Measurements from ENCODE around the gene UCK1.

UCK1 gene

GRCh38 chr9:131492070-131492469, 39.0 kb downstream of the UCK1 start:
- no peak for DNase-seq

- no peak for DNase-seq
These were observed 39.9 kb downstream of the UCK1 start for GRCh38 chr9:131491001-131491710.

- DNase-seq, result no peak
These were observed 40.5 kb downstream of the UCK1 start for GRCh38 chr9:131490514-131490913.

- DNase-seq, result no peak
These were observed 43.4 kb downstream of the UCK1 start for GRCh38 chr9:131487621-131488031.

GRCh38 chr9:131487001-131487400, 44.1 kb downstream of the UCK1 start:
- no peak for DNase-seq

DNA sequence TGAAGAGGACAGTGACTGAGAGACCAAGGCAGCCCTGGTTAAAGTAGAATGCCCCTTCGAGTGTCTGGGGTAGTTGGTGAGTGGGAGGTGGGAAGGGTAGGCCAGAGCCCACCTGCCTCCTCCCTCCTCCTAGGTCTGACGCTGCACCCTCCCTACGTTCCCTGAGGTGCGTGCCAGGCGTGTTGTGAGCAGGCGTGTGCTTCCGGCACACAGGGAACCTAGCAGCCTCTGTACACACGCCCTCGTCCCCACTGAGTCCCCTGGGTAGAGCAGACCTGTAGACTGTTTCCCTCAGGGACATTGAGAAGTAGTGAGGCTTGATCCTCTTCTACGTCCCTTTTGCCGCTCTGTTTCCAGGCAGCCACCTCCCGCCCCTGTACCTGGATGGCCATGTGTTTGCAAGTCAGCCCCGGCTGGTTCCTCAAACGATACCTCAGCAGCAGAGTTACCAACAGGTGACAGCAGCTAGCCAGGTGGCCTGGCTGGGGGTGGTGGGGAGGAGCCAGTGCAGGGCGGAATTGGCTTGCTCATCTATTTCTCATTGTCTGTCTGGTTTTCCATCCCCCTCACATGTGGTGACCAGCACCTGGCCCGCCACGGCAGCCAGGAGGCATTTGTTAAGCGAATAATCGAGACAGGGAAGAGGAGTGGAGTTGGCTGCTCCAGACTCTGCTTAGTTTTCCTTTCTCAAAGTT, 45.2 kb downstream of the UCK1 start:
- DNase-seq, result no peak

- no peak for DNase-seq
These were observed 45.9 kb downstream of the UCK1 start for GRCh38 chr9:131485206-131485605.

- no peak for DNase-seq
These were observed 46.4 kb downstream of the UCK1 start for GRCh38 chr9:131484560-131485185.

DNA sequence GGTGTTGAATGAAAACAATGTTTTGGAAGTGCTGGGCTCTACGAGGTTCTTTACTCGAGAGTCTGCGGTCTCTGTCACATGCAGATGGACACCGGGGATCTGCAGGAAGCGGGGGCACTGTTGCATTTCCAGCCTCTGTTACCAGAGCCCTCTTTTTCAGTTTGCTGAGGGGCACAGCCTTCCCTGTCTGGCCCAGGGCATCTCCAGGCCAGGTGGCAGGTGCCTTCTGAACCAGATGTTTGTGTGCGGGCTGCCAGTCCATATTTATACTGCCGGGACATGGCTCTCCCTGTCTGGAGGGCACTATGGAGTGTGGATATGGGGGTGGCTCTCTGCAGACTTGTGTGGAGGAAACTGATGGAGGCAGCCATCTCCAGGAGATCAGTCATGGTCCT, 47.0 kb downstream of the UCK1 start:
- no peak for DNase-seq

DNA sequence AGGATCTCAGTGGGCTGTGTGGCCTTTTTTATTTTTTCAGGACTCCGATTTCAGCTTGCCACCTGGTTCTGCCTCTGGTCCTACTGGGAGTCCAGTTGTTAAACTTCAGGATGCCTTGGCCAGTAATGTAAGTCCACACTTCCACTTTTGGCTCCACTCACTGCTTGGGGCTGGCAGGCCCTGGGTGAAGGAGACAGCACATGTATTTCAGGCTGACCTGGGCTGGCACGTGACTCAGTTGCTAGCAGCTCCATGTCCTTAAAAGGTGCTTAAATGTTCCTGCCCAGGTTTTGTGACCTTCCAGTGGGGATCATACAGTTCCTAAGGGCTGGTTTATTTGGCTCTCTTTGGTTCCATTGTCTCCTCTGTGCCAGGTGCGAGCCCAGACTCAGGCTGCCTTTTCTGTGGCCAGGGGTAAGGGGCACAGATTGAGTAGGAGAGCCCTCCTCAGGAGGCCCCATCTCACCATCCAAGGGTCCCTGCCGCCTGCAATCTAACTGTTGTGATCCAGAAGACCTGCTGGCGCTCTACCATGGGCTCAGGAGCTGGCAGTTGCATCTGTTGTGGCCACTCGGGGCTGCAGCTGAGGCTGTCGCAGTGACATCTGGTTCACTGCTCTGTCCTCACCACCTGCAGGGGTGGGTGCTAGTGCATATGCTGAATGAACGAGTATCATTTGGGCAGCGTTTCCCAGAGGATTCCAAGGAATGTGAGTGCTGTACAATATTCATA, 47.6 kb downstream of the UCK1 start:
- no peak for DNase-seq

- DNase-seq, result no peak
These were observed 48.6 kb downstream of the UCK1 start for GRCh38 chr9:131482343-131483006.

GRCh38 chr9:131481441-131482342, 49.4 kb downstream of the UCK1 start:
- no peak for DNase-seq

GRCh38 chr9:131480258-131480657, 50.8 kb downstream of the UCK1 start:
- DNase-seq, result no peak

GRCh38 chr9:131478911-131479310, 52.2 kb downstream of the UCK1 start:
- no peak for DNase-seq

DNA sequence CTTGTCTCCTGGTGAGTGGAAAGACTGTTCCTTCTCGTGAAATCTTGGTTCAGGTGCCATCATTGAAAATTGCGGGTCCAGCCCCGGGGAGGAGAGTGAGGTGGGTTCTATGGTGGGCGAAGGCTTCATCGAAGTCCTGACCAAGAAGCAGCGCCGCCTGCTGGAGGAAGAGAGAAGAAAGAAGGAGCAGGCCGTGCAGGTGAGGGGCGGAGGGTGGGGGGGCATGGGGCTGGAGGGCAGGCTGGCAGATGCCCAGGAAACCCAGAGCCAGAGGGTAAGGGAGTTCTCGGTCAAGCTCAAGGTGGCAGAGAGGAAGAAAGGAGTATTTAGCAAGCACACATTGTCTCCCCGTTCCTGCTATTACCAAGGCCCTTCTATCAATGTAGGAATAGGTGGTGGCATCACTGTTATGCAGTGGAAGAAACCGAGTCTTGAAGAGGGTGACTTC, 52.6 kb downstream of the UCK1 start:
- DNase-seq, result peak; percentile 12

DNA sequence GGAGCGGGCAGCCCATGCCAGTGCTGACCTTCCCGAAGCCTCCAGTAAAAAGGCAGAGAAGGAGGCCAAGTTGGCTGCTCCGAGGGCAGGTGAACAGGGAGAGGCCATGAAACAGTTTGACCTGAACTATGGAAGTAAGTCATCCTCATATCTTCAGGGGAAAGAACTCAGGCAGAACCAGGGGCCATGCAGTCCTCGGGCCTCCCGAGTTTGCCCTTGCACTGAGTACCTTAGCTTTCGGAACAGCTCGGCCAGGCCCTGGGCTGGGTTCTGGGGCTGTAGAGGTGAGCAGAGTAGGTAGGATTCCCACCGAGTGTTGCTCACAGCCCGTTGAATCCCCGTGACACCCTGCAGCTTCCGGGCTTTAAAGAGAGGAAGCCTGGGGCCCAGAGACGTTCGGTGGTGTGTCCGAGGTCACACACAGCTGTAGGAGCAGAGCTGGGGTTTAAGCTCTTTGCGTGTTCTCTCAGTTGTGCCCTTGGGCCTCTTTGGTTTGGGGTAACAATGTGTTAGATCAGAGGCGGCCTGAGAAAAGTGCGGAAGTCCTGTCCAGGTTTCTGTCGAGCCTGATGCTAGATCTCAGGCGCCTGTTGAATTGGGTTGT, 53.1 kb downstream of the UCK1 start:
- no peak for DNase-seq

DNA sequence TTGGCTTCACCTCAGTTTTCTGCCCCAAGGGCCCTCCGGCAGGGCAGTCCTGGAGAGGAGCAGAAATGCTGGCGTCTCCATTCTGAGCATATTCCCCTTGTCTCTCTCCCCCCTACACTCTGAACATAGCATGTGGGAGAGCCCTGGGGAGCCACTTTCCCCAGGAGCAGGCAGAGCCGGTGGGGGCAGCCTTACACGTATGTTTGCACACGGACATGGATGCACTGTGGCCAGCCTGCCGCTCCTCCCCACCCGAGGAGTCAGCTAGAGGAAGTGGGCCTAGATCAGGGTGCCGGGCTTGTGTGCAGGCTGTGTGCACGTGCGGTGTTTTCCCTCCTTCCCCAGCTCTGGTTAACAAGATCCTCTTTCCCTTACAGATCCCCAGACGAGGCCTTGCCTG, 53.7 kb downstream of the UCK1 start:
- DNase-seq, result no peak

GRCh38 chr9:131476777-131477345, 54.2 kb downstream of the UCK1 start:
- DNase-seq, result no peak

DNA sequence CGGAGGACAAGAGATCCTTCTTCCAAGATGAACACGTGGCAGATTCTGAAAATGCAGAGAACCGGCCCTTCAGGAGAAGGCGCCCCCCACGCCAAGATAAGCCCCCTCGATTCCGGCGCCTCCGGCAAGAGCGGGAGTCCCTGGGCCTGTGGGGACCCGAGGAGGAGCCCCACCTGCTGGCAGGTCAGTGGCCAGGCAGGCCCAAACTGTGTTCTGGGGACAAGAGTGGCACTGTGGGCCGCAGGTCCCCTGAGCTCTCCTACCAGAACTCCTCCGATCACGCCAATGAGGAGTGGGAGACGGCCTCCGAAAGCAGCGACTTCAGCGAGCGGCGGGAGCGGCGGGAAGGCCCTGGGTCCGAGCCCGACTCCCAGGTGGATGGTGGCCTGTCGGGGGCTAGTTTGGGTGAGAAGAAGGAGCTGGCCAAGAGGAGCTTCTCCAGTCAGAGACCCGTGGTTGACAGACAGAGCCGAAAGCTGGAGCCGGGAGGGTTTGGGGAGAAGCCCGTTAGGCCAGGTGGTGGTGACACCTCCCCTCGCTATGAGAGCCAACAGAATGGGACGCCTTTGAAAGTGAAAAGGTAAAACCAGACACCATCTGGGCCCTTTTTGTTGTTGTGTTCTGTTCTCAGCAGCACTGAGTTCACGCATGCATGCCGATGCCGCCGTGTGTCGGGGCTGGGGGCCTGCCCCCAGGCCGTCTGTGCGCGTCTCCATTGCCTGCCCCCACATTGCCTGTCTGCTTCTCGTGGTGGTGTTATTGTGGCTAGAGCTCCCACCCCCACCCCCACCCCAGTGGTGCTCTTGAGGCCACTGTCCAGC, 54.9 kb downstream of the UCK1 start:
- no peak for DNase-seq
